HFF-Myc (cell line): ENCODE results near the gene TLL2.

Source experiments
- DNase-seq: peaks from one replicate; pipeline ENCODE4 v3.0.0-alpha.2; 2011; ENCODE audit warnings: low read depth; ENCODE audit errors: extremely low read depth
- H3K4me3 ChIP-seq: replicated peaks from 2 replicates; pipeline ENCODE4 v1.5.1; 2011; ENCODE audit warnings: low read depth, mild to moderate bottlenecking, control low read depth, low read length
- TF ChIP-seq, protein P1 (sequence below): IDR thresholded peaks from 2 replicates; pipeline ENCODE4 v1.5.1; 2012; ENCODE audit warnings: mild to moderate bottlenecking, low read depth, low read length, control low read depth; ENCODE audit errors: missing control alignments

Gene TLL2

DNA sequence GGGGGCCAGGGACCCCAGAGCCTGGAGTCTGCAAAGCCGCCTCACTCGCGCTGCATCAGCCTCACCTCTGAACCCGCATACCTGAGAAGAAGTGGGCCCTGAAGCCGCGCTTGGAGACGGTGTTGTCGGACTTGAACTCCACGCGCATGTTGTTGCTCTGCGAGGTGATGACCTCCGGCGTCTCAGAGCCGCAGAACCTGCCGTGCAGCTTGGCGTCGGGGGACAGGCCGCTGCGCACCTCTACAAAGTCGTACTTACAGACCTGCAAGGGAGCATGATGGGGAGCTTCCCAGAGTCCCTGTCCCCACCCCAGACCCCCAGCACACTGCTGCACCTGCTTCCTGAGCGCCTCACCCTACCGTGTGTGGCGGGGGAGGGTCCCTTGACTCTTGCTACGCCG, 129.2 kb downstream of the TLL2 start:
- H3K4me3 ChIP-seq, result no peak overlapping the region
- TF ChIP-seq, protein P1, sequence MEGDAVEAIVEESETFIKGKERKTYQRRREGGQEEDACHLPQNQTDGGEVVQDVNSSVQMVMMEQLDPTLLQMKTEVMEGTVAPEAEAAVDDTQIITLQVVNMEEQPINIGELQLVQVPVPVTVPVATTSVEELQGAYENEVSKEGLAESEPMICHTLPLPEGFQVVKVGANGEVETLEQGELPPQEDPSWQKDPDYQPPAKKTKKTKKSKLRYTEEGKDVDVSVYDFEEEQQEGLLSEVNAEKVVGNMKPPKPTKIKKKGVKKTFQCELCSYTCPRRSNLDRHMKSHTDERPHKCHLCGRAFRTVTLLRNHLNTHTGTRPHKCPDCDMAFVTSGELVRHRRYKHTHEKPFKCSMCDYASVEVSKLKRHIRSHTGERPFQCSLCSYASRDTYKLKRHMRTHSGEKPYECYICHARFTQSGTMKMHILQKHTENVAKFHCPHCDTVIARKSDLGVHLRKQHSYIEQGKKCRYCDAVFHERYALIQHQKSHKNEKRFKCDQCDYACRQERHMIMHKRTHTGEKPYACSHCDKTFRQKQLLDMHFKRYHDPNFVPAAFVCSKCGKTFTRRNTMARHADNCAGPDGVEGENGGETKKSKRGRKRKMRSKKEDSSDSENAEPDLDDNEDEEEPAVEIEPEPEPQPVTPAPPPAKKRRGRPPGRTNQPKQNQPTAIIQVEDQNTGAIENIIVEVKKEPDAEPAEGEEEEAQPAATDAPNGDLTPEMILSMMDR, result no peak
- no peak for DNase-seq

DNA sequence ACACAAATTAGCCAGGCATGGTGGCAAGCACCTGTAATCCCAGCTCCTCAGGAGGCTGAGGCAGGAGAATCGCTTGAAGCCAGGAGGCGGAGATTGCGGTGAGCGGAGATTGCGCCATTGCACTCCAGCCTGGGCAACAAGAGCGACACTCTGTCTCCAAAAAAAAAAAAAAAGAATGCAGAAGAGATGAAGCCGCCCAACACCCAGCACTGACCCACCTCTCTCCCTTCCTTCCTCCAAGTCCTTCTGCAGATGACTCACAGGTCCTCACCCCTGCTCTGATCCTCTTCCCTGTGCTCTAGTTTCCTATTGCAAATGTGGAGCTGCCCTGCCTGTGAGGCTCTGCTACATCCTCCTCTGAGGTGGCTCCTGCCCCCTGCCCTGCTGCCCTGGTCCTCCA, 132.9 kb downstream of the TLL2 start:
- no peak overlapping the region for H3K4me3 ChIP-seq
- no peak for DNase-seq
- TF ChIP-seq, protein P1, result no peak

DNA sequence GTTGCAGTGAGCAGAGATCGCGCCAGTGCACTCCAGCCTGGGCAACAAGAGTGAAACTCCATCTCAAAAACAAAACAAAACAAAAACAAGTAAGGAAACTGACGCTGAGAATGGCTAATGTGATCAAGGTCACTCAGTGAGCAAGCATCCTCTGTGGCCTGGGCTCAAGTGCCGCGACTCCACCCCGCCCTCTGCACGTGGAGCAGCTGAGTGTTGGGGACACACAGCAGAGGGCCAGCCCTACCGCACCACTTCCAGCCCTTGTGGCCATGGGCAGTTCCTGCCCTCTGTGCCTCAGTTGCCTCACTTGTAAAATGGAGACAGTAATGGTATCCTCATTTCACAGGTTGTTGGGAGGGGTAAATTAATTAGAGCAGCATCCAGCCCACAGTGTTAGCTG, 134.0 kb downstream of the TLL2 start:
- no peak for DNase-seq
- H3K4me3 ChIP-seq, result no peak overlapping the region
- TF ChIP-seq, protein P1, result no peak

DNA sequence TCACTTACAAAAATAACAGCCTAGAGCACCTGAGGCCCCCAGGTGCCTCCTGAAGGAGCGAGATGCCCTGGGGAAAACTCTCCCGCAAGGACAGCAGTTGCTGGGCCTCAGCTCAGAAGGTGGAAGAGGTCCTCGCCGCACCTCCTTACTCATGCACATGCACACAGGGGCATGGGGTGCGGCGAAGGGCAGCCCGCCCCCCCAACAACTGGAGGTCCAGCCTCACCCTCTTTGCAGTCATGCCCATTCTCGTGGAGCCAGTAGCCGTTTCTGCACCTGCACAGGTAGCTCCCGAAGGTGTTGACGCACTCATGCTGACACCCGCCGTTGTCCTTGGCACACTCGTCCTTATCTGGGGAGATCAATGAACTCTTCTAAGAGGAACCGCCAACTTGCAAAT, 135.0 kb downstream of the TLL2 start:
- H3K4me3 ChIP-seq, result no peak overlapping the region
- no peak for DNase-seq
- TF ChIP-seq, protein P1, result no peak

DNA sequence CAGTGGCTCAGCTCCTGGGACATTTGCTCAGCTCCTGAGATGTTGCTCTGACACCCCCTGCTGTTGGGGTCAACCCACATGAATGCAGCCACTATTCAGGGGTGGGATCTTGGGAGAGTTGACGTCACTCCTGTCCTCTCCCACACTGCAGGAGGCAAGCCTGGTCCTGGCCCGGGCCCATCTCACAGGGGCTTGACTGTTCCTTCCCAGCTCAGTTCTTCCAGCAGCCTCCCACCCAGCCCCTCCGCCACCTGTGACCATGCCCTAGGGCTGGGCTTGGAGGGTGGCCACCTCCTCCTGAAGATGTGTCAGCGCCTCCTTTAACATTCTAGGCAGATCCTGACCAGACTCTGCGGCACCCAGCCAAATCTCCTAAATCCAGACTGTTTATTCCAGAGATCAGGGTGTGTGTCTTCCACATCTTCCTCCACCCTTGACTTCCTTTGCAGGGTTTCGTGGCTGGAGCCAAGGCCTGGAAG, 135.9 kb downstream of the TLL2 start:
- TF ChIP-seq, protein P1, result no peak
- no peak overlapping the region for H3K4me3 ChIP-seq
- DNase-seq, result no peak

DNA sequence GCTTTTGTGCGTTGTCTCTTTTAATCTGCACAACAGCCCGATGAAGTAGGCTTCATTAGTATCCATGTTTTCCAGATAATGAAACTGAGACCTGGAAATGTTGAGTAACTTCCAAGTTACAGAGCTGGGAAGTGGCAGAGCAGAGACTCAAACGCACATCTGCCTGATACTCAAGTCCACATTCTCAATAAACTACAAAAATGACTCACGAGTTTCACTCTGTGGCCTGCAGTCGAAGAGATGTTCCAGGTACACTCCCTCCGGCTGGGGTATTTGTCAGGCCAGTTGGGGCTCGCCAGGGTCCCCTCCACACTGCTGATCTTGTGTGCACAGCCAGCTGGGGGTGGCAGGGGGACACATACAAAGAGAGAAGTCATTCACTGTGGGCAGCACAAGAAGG, 137.2 kb downstream of the TLL2 start:
- TF ChIP-seq, protein P1, result no peak
- DNase-seq, result no peak
- no peak overlapping the region for H3K4me3 ChIP-seq
